Endometrial microvascular endothelial cells (primary cell): Measurements from ENCODE around the gene TRPV6. TPM values are rescaled to one million over a fixed set of nuclear protein-coding genes. Genes with fewer than 3 reads are reported as not detected.

ENCODE experiments used
- in situ Hi-C: cut with HindIII; loops from 2 replicates; pipeline ENCODE4 v1.10.0; 2017; ENCODE audit warnings: low sequenced_read_pairs, low pct_unique_long_range_greater_than_20kb; ENCODE audit errors: inconsistent ontology term
- total RNA-seq: library from RNA; depleted of rRNA; stranded (reverse); fragments of >200 nt; gene quantifications from one replicate; pipeline ENCODE4 v1.2.3, GENCODE V29; 2015; ENCODE audit errors: inconsistent ontology term

TRPV6 gene
- total RNA-seq, 1 donor from 2014 or later, result not detected

DNA sequence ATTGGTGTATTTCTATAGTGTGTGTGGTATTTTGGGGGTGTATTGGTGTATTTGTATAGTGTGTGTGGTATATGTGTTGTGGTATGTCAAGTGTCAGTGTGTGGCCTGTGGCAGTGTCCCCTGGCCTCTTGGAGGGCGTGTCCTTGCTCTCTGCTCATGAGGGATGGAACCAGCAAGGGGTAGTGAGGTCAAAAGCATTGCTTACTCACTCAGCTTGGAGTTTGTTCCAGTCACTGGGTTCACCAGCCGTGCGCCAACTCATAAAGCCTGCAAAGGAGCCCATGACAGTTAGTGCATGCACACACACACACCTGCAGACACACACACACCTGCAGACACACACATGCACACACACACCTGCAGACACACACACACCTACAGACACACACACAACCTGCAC lies 4.3 kb upstream of the TRPV6 start:
- in situ Hi-C loops, result no loop called here

DNA sequence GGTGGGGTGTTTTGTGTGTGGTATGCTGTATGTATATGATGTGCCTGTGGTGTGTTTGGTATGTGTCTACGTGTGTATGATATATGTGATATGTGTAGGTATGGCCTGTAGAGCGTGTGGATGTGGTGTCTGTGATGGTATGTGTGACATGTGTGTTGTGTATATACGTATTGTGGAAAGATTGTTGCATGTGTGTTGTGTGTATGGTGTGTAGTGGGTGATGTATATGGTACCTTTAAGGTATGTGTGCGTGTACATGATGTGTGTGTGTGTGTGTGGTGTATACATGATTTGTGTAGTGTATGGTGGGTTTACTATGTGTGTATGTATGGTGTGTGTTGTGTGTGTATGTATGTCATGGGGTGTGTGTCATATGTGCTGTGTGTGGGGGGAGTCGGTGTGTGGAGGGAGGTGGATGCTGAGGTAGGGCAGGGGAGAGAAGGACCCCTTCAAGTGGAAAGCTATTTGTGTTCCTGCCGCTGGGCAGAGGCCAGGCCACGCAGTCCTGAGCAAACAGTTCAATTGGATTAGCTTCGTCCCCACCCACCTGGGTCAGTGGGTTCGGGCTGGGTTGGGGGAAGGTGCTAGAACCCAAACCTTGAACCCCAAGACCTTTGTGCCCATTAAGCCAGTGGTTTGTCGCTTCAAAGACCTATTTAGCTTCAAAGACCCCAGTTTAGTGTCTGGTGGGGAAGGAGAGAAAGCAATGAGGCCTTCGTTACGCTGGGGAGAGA lies 1.9 kb upstream of the TRPV6 start:
- in situ Hi-C loops, result no loop called here

DNA sequence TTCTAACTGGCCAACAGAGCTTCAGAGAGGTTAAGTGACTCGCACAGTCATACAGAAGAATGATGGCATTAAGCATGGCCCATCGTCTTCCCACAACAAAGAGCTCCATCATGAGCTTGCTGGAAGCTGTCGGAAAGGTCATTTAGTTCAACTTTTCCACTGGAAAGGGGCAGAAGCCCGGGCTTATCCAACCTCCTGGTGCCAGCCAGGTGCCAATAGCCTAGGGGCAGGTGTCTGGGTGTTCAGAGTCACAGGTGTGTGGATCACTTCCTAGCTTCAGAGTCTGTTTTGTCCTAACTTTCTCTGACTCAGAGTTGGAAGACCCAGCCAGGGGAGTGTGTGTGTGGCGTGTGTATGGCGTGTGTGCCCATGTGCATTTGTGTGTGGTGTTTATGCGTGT lies 1.3 kb upstream of the TRPV6 start:
- in situ Hi-C loops, result no loop called here

DNA sequence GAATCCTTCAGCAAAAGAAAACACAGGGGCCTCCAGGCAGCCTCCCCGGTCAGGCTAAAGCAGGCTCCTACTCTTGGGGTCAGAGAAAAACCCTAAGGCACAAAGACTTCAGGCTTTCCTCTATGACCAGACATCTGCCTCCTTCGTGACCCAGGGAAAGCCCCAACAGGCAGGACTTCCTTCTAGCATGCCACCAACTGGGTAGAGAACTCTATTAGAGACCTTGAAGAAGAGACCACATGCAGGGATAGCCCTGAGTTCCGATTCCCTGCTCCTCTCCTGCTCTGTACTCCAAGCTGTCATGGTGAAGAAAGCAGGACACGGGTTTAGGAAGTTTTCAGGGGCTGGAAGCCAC lies 1.3 kb downstream of the TRPV6 start:
- in situ Hi-C loops, result no loop called here

DNA sequence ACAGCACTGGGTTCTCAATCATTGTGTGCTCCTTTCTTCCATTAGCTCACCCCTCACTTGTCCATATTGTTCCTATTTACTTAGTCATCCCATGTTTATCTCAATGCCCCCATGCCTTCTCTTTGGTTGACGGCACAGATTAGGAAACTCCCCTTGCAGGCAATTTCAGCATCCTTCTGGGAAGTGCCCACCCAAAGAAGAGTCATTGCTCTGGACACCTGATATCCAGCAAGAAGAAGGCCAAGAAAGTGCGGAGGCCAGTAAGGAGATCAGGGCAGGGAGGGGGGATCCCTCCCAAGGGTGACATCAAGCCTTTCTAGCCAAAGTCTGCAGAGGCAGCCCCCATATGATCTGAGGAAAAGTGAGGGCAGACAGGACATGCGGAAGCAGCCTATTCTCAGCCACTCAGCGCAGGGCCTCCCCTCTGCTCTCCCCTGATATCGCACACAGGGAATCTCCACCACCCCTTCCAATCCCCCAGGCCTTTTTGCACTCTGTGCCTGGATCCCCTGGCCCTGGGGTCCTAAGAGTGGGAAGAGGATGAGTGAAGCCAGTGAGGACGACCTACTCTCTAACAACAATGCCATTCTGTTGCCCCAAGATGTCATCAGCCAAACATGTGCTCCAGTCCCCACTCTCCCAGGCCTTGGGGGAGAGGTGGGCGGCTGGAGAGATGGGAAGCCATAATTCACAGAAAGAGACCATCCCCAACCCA lies 1.8 kb downstream of the TRPV6 start:
- in situ Hi-C loops, result no loop called here

DNA sequence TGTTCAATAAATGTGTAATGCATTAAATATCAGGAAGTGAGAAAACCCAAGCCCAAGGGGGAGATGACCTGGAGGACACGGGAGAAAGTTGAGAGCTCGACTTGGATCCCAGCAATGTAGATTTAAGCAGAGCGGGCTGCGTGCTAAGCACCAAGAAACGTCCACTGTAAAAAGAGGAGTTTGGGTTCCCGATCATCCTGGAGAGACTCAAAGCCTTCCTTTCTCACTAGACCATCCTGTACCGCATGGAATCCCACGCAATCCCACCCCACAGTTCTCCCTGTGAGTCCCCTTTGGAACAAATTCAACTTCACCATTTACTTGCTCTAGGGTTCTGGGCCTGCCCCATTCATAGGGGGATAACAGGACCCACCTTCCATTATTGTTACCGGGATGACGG lies 2.4 kb downstream of the TRPV6 start:
- in situ Hi-C loops, result no loop called here

DNA sequence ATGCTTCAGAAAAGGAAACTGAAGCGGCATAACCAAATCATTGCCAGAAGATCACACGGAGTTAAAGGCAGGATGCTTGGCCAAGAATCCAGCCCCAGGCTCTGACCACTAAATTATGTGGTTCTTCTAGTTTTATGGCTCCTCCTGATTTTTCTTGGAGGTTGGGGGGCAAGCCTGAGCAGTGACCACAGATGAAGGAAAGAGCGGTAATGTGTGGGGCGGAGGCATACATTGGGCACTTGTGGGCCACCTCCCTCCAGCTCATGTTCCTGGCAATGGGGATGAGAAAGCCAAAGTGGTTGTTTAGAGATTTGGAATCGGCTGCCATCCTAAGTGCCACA lies 3.2 kb downstream of the TRPV6 start:
- in situ Hi-C loops, result no loop called here

DNA sequence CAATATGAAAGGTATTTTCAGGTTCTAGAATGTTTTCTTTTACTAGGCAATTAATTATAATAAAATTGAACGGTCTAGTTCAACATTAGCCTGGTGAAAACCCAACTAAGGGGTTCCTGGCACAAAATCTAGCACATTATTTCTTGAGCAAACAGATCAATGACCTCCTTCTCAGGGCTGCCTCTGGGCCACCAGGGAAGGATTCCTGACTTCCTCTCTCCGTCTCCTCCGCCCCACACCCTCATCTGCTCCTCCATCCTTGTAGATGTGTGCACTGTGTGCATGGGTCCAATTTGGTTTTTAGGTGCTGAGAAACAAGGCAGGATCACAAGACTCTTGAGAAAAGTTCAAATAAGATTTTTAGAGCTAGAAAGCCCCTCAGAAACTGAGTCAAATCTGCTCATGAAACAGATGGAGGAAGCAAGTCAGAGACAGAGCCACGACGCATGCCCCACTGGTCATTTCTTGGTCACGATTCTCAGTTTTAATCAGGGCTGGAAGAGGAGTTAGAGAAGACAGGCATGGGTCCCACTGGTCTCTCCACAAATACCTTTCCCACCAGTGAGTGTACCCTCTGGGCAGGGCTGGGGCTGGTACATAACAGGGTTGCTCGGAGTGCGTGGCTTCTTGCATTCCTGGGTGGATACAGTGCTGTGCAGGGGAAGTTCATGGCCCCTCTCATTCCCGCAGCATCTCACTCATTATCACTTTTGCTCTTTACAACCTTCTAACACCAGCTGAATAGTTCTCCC lies 3.8 kb downstream of the TRPV6 start:
- in situ Hi-C loops, result no loop called here

DNA sequence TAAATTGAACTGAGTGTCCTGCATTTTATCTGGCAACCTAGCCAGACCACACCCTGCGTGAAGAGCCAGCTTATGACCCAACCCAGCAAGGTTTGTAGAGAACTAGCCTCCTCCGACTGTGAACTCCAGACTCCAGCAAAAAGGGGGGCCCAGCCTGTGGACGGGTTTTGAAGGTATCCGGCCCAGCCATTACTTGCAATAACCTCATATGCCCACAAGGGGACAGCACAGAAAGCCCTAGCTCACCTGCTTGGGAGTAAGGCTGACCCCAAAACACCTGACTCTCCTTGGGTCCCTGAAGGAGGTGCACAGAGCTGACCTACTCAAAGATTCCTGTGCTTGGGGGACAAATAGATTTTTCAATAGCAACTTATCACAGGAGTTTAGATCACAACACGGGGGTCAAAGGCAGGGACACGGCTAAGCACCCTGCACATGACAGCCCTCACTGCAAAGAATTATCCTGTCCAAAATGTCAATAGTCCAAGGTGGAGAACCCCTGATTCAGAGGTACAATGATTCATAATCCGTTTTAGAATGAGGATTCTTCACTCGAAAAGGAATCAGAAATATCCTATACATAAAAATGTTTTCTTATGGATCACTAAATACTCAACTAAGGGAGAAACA lies 4.6 kb downstream of the TRPV6 start:
- in situ Hi-C loops, result no loop called here

DNA sequence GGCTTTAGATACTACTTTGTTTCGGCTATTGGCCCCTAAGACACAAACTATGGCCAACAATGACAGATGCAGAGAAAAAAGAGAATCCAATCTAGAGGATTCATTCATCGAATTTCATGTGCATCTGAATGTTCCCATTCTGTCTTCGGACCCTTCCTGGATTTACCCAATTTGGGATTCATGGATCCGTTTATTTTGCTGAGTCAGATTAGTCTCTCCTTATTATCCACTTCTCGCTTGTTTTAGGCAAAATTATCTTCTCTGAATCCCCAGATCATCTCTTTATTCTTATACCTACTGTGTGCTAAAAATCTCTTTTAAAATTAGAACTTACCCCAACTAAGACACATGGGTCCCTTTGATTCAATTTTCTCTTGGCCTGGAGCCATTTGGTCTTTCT lies 6.5 kb downstream of the TRPV6 start:
- in situ Hi-C loops, result no loop called here

DNA sequence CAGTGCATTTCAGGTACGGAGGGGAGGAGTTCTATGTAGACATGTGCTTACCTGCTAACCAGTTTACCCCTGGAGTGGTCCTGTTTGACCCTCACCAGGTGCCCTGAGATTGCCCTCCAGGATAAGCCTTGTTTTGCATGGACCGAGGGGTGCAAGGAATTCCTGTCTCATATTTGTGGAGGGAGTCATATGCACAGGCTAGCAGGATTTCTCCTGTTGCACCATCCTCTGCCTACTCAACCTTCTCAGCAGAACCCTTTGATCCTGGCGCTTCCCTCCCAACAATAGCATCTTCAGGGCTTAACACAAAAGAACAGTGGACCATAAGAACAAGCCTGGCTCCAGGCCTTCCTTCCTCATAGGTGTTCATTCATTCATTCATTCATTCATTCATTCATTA lies 7.2 kb downstream of the TRPV6 start:
- in situ Hi-C loops, result no loop called here

DNA sequence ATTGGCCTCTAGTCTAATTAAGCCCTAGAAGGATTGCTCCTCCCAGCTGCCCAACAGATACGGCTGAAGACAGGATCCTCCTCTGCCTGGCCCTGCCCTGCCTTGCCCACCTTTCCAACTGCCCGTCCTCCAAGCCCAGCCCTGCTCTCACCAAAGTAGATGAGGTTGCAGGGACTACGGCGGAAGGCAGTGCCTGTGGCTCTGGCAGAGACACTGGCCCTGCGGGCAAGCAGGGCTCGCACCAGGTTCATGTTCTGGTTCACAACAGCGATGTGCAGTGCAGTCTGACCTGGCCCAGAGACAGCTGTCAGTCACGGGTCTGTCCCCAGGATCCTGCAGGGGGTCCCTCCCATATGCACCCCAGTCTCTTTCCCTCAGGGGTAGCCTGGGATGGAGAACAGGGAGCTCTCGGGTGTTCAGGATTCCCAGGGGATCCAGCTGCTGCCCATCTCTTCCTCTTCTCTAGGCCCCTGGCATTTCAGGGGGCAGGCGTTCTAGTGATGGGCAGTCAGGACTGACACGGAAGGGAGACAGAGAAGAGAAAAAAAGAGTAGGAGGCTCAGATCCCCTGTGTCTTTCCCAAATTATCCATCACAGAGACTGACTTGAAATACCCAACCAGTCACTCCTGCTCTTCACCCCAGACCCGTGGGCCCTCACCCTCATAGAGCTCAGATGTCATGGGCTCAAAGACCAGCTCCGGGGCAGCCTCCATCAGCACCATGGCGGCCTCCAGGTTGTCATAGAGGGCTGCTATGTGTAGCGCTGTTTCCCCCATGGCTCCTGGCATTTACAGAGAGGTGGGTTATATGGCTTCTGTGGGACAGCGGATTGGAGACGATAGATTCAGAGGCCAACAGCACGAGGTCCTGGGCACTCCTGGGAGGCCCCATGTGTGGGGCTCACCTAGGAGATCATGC lies 8.3 kb downstream of the TRPV6 start:
- in situ Hi-C loops, result no loop called here

DNA sequence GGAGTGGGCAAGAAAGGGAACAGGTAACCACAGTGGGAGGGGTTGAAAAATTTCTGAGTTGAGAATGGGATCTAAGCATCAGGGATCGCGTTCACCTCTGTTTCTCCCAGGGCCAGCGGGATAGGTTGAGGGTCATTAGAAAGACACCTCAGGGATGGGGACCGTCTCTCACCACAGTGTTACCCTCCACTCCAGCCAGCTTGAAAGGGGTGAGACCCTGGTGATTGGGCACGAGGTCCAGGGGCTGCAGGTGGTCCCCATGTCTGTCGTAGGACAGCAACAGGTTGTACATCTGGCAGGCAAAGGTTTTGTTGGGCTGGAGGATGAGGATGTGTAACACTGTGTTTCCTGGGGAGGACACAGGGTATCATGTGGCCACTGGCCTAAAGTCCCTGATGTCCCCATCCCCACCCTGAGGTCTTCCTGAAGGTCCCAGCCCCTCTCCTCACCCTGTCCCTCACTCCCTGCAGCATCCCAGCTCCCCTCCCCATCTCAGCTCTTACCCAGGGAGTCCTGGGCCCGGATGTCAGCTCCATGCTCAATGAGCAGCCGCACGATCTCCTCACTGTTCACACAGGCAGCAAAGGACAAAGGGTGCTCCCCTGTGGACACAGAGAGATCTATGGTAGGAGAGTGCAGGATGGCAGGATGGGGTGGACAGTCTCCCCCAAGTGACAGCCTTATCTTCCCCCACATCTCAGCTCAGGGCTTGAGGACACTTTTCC lies 9.1 kb downstream of the TRPV6 start:
- in situ Hi-C loops, result no loop called here

DNA sequence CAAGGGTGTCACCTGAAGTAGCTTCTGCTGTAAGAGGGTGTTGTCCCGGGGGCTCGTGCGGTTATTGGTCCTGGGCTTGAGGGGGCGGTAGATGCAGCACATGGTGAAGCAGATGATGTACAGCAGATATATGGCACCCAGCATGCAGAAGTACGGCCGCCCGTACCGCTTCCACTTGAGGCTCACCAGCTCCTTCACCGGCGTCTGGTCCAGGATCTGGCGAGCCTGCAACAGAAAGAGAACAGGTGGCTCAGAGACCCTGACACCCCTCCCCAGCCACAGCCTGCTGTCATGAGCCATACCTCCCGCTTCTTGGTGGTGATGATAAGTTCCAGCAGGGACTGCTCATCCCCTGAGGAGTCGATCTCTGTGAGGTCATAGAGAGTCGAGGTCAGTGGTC lies 10.1 kb downstream of the TRPV6 start:
- in situ Hi-C loops, result no loop called here

DNA sequence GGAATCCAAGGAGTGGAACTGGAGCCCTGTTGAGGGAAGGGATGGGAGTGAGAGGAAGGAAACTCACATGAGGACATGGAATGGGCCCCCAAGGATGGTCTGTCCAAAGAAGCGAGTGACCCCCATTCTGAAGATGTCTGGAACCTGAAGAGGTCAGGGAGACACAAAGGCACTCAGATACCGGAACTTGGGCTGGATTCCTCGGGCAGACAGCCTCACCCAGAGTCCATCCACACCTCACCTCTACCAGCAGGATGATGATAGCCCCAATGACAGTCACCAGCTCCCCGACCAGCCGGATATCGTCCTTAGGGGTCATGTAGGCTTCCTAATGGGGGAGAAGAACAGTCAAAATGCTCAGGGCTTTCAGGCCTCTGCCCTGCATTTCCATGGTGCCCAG lies 10.7 kb downstream of the TRPV6 start:
- in situ Hi-C loops, result no loop called here

DNA sequence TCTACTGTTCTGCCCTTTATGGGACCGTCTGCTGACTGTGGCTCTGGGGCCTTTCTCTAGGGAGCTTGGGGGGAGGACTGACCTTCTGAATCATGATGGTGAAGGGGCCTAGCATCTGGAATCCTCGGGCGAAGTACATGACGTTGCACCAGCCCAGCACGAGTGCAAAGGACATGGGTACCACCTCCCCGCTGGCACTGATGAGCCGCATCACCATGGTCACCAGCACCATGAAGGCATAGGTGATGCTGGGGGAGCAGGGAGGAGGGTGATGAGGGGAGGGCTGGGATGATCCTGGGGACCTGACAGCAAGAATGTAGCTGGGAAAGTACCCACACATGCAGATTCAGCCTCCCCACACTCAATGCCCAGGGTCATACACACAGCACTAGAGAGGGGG lies 11.1 kb downstream of the TRPV6 start:
- in situ Hi-C loops, result no loop called here

DNA sequence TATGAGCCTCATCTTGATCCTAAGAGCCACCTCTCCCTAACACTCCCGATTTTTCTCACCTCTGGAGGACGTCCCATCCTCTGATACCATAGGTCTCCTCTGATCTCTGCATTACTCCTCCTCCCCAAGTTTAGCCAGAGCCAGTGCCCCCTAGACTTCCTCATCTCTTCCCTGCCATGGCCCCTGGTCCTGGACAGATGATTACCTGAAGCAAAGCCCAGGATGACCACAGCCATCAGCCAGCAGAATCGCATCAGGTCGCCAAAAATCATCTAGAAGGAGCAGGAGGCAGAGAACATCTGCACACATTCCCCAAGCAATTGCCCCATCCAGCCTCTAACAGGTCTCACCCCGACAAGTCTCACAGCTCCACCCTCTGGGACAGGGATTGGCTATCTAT lies 11.7 kb downstream of the TRPV6 start:
- in situ Hi-C loops, result no loop called here

DNA sequence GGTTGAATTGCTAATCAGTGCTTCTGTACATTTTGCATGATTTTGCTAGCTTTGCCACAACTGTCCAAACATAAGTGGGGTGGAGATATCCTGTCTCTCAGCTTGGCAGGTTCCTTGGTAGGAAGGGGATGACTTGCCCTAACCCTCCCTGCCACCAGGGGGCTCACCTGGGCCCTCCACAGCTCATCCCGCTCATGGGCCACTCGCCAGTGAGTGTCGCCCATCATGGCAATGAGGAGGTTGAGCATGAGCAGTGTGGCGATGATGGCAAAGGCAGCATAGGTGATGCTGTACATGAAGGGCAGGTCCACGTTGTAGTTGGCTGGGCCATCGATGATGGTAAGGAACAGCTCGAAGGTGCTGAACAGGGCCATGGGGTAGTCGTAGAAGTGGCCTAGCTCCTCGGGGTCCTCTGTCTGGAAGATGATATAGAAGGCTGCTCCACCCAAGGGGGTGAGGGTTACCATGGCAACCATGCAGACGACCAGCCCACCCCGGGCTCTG lies 12.2 kb downstream of the TRPV6 start:
- in situ Hi-C loops, result no loop called here
